Putamen (tissue), 1 donor: ENCODE data around the gene PIK3AP1.
"Not testable (repeated sequence)": the region's sequence is repeated elsewhere in the genome, so short reads cannot be mapped to it uniquely, and the experiment has no call there.

ENCODE experiments used
- DNase-seq: peaks from one replicate; pipeline ENCODE4 v3.0.0-alpha.2; 2016; ENCODE audit warnings: low spot score

PIK3AP1 gene

GRCh38 chr10:96720422-96721206 lies at the start of gene PIK3AP1:
PIK3AP1 (minus strand) TSS chr10:96720514; CDS start chr10:96720394, 120 bp downstream.
- no peak for DNase-seq

- no peak for DNase-seq
Observed at GRCh38 chr10:96768136-96768535, 47.8 kb upstream of the PIK3AP1 start.

- DNase-seq = no peak
Observed at GRCh38 chr10:96767611-96768010, 47.3 kb upstream of the PIK3AP1 start.

- DNase-seq = no peak
Observed at GRCh38 chr10:96765406-96766240, 45.3 kb upstream of the PIK3AP1 start.

GRCh38 chr10:96764425-96765060 lies 44.2 kb upstream of the PIK3AP1 start:
- DNase-seq = no peak

GRCh38 chr10:96758423-96758822 lies 38.1 kb upstream of the PIK3AP1 start:
- DNase-seq = no peak

GRCh38 chr10:96756111-96756903 lies 36.0 kb upstream of the PIK3AP1 start:
- no peak for DNase-seq

GRCh38 chr10:96753956-96754355 lies 33.6 kb upstream of the PIK3AP1 start:
- no peak for DNase-seq

- DNase-seq = no peak
Observed at GRCh38 chr10:96752375-96752774, 32.1 kb upstream of the PIK3AP1 start.

- DNase-seq = not testable (repeated sequence)
Observed at GRCh38 chr10:96750316-96750715, 30.0 kb upstream of the PIK3AP1 start.

GRCh38 chr10:96747734-96748550 lies 27.6 kb upstream of the PIK3AP1 start:
- DNase-seq = no peak

- no peak for DNase-seq
Observed at GRCh38 chr10:96746503-96746902, 26.2 kb upstream of the PIK3AP1 start.

GRCh38 chr10:96745950-96746349 lies 25.6 kb upstream of the PIK3AP1 start:
- DNase-seq = no peak

GRCh38 chr10:96743988-96744585 lies 23.8 kb upstream of the PIK3AP1 start:
- no peak for DNase-seq

GRCh38 chr10:96741557-96741956 lies 21.2 kb upstream of the PIK3AP1 start:
- not testable (repeated sequence) for DNase-seq

- DNase-seq = no peak
Observed at GRCh38 chr10:96740579-96741281, 20.4 kb upstream of the PIK3AP1 start.

- DNase-seq = no peak
Observed at GRCh38 chr10:96740141-96740540, 19.8 kb upstream of the PIK3AP1 start.

GRCh38 chr10:96737307-96737902 lies 17.1 kb upstream of the PIK3AP1 start:
- DNase-seq = not testable (repeated sequence)

GRCh38 chr10:96724621-96725020 lies 4.3 kb upstream of the PIK3AP1 start:
- DNase-seq = no peak
